COR-L47 (cell line): Measurements from ENCODE around the gene HYAL1.
A peak's percentile ranks its signal among the peaks of the same experiment; 100 is the strongest.
"Not testable (repeated sequence)": the region's sequence is repeated elsewhere in the genome, so short reads cannot be mapped to it uniquely, and the experiment has no call there.

Experiments used
- DNase-seq: peaks from one replicate; lab custom pipeline; 2025; lab: John Stamatoyannopoulos, UW

Gene HYAL1

DNA sequence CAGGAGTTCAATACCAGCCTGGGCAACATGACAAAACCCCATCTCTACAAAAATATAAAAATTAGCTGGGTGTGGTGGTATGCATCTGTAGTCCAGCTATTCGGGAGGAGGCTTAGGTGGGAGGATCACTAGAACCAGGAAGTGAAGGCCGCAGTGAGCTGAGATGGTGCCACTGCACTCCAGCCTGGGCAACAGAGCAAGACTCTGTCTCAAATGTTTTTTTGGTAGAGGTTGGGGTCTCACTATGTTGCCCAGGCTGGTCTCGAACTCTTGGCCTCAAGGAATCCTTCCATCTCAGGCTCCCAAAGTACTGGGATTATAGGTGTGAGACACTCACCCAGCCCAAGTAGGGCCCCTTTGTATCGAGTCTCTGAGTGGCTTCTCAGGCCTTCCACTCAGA lies 9.3 kb downstream of the HYAL1 start:
- DNase-seq: no peak

DNA sequence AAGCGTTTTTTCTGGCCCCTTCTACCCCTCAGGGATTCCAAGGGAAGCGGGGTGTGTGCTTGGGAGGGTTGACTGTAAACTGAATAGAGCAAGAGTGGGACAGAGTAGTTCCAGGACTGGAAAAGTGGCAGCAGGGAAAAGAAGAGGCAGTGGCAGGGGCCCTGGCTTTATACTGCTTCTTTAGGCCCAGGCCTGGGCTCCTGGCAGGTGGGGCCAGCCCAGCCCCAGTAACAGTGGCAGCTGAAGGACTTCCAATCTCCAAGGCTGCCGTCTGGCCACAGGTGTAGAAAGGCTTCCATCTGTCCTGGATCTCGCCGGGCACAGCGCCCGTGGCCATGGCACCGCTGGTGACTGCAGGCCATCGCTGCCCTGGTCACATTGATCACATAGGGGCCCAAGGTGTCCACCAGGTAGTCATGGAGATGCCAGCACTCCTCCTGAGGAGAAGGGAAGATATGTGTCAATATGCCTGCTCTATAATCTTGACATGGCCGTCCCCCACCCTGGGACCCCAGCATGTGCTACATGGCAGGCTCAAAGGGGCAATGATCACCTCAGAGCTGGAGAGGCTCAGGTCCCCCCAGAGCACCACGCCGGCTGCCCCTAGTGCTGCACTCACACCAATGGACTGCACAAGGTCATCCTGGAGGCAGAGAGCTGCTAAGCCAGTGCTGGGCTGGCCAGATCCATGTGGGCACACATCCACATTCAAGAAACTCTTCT lies 10.1 kb downstream of the HYAL1 start:
- no peak for DNase-seq

DNA sequence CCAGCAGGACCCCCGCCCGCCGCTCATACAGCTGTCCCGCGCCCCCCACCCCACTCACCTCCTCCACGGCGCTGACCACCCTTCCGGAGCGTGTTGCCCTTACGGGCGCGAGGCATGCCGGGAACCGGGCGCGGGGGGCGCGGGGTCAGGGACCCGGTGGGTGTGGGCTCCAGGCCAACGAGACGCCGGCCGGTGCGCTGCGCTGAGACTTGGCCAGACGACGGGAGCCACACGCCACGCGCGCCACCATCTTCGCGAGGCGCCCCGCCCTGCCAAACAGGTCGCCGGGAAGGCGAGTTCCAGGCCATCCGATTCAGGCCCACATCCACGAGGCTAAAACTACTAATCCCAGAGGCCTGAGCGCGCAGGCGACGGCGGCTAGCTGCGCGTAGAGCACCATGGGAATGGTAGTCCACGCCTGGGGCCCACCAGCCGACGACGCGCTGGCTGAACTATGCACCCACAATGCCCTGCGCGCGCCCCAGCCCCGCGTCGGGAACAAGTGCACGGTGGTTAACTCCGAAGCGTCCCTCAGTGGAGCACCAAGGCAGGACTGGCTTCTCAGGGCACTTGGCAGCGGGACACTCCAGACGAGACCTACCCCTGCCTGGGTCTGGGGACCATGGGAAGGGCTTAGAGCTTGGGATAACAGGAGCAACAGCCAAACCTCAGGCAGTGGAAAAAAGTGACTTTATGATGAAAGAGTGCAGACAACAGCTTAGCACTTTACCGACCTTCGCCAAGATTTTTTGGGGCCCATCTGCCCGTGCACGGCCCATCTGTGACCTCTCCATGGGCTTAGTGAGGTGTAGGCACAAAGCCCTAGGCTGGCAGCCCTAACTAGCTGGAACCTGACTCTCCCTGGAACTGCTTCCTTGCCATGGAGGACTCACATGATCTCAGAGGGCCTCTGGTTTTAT lies 11.0 kb downstream of the HYAL1 start, which contains the start of gene IFRD2:
Gene IFRD2, minus strand, starts transcription at position 271 of the 920 bp plus-strand sequence. Its CDS starts 155 bp downstream, at position 116.
- DNase-seq: peak; percentile 91

DNA sequence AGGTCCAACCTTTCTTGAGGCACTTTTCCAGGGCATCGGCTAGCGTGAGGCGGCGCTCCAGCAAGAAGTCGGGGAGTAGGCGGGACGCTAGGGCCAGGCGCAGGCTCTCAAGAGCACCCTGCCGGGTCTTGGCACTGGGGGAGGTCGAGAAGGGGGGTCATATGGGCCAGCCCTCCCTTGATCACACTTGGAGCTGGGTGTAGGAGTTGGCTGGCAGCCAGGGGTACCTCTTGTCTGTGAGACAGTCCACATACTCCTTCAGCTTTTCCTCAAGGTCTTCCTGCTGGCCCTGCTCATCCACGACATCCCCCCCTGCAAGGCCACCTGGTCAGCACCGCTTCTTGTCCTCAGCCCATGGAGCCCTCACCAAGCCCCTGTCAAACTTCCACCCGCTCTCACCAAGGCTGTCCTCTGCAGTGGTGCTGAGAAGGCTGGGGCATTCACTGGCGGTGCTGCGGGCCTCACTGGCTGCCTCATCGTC lies 13.2 kb downstream of the HYAL1 start:
- DNase-seq: no peak

DNA sequence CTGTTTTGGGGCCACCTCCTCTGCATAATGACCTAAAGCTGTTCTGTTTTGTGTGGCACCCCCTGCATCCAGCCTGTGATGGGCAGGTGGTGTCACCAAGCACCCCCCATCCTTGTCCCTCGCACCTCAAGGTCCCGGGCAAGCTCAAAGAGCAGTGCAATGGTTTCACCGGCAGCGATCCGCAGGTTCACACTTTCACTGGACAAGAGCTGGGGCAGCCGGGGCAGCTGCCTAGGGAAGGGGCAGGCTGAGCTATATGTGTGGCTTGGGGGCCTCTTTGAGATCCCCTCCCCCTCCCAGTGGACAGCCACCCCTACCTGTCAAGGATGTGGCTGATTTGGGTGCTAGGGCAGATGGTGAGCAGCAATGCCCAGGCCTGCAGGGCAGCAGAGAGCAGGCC lies 14.2 kb downstream of the HYAL1 start:
- DNase-seq: no peak

DNA sequence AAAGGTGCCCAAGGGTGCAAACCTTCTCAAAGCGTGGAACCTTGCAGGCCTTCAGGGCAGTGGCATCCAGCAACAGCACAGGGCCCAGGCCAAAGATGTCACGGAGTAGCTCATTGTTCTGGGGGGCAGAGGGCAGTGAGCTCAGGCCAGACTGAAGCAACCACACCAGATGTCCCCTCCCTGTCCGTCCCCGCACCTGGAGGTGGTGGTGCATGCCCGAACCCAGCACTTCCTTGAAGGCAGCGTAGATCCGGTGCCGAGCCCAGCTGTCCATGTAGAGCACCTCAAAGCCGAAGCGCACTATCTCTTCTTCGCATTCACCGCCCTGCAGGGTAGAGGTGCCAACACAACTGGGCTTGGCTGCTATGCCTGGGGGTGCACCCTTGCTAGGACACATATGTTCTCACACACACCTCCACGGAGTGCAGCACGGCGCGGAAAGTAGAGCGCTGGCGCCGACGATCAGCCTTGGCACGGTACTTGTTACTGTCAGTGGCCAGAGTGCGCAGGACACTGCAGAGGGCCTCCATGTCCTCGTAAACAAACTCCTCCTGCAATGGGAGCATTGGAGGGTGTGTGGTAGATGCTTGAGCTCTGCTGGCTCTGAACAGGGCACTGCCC lies 14.9 kb downstream of the HYAL1 start:
- no peak for DNase-seq

DNA sequence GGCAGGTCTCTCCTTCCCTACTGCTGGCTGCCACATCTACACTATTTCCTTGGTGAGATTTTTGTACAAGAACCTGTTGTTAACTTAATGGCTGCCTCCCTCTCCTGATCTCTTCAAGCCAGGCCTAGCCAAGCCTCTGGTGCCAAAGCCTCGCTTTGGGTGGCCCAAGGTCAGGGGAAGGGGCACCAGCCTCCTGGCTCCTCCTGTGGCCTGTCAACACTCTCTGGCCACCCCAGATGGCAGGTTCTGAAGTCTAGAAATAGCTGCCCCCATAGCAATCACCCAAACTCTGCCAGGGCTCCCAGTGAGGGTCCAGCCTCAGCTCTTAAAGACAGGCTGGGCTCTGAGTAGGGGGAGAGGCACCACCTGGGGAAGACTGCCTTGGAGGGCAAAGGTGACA lies 16.1 kb downstream of the HYAL1 start:
- DNase-seq: no peak

DNA sequence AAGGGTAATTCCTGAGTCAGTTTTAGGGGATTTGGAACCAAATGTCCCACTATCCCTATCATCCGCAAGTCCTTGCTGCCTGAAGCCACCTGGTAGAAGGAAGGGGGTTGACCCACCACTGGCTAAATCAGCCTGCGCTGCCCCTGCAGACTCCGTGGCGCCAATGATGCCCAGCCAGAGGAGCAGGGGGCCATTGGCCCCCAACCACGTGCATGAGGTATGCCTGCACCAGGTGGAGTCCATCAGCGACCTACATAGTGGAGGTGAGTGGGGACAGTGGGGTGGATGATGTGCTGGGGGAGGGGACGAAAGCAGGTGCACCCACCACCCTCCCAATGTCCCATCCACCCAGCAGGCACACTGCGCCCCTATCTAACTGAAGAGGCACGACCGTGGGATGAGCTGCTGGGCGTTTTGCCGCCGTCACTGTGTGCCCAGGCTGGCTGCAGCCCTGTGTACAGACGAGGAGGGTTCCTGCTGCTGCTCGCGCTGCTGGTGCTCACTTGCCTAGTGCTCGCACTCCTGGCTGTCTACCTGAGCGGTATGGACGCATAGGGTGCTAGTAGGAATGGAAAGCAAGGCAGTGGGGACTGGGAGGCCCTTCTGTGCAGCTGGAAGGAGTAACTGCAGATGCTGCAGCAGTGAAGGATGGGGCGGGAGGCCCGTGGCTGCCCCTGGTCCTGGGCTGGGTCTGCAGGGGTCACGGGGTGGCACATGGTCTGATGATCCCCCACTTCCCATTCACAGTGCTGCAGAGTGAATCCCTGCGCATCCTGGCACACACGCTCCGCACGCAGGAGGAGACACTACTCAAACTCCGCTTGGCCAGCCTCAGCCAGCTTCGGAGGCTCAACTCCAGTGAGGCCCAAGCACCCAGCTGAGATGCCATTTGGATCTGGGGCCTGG lies 16.8 kb downstream of the HYAL1 start:
- no peak for DNase-seq

DNA sequence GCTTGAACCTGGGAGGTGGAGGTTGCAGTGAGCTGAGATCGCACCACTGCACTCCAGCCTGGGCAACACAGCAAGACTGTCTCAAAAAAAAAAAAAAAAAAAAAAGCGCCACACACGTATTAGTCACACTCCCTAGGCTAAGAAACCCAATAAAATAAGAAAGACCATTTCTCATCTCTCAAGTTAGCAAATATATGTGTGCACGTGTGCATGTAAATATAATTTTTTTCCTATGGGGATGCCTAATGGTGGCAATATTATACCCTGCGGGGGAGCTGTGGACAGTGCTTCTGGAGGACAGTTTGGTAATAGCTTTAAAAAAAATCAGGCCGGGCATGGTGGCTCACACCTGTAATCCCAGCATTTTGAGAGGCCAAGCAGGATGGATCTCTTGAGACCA lies 19.3 kb downstream of the HYAL1 start:
- DNase-seq: not testable (repeated sequence)

DNA sequence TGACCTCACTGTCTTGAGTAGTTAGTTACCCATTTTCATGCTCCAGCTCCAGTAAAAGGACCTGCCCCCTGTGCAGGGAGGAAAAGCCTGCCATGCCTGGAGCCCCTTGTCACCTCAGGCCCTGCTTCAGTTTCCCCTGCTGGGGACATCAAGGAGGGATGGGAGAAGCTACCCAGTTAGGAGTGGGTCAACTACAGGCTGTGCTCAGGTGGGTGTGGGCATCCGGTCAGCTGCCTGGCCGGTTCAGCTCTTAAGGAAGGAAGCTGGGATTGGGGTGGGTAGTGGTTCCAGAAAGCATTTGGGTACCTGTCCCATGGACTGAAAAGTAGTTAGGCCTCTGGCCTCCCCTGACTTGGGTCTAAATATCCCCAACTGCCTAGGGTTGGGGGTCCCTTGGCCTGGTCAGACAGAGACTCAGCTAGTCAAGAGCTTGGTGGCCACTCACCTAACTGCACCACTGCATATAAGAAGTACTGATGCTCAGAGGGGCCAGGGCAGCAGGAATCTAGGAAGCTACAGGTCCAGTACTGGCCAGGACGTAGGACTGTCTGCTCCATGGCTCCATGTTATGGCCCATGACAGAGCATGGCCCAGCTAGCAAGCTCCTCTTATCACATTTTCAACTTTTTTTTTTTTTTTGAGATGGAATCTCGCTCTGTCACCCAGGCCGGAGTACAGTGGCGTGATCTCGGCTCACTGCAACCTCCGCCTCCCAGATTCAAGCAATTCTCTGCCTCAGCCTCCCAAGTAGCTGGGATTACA lies 23.9 kb downstream of the HYAL1 start:
- DNase-seq: no peak

DNA sequence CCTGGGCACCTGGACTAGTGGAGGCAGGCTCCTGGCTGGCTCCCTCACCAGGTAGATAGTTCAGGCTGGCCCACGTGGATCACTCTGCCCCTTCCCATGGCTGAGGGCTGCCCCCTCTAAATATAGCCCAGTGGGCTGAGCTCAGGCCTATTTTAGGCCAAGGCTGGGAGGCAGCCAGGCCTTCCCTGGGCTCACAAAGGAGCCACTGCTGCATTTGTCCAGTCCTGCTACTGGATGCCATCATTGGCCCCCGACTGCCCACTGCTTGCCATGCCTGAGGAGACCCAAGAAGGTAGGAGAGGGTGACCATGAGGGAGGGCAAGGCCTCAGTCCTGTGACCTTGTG lies 24.5 kb downstream of the HYAL1 start, which contains the start of gene LSMEM2:
Gene LSMEM2, plus strand, starts transcription at position 208 of the 345 bp plus-strand sequence. Its CDS starts 27 bp downstream, at position 235.
- DNase-seq: no peak

DNA sequence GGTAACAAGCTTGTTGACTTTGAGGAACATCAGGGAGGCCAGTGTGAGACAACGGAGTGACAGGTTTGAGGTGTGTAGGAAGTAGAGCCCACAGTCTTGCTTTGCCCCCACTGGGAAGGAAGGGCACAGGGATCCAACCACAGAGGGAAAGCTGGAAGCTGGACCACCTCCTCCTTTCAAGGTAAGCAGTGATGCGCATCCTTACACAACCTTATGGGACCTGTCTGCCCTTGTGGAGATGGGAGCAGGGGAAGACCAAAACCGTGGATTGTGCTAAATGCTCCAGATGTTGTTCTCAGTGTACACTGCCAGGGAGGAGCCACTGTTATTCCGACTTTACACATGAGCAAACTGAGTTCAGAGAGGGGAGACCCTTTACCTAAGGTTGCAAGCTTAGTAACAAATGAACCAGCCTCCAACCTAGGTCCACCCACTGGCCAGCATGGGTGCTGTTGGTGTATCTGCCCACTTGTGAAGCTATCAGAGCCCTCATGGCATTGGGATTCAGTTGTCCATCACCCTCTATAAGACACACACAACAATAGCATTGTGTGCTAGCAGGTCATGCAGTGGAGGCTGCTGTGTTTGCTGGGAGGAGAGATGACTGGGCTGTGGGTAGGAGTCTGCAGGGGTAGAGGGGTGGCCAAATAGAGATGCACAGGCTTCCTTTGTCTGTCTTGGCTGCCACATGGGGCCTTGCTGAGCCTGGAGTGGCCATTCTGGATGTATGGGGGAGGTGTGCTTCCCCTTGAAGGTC lies 25.1 kb downstream of the HYAL1 start:
- DNase-seq: no peak

DNA sequence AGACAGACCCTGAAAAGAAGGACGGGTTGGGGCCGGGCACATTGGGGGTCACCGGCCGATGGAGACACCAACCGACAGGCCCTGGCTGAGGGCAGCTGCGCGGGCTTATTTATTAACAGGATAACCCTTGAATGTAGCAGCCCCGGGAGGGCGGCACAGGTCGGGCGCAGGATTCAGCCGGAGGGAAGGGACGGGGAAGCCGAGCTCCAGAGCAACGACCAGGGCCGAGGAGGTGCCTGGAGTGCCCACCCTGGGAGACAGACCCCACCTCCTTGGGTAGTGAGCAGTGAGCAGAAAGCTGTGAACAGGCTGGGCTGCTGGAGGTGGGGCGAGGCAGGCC lies 26.6 kb downstream of the HYAL1 start:
- no peak for DNase-seq

DNA sequence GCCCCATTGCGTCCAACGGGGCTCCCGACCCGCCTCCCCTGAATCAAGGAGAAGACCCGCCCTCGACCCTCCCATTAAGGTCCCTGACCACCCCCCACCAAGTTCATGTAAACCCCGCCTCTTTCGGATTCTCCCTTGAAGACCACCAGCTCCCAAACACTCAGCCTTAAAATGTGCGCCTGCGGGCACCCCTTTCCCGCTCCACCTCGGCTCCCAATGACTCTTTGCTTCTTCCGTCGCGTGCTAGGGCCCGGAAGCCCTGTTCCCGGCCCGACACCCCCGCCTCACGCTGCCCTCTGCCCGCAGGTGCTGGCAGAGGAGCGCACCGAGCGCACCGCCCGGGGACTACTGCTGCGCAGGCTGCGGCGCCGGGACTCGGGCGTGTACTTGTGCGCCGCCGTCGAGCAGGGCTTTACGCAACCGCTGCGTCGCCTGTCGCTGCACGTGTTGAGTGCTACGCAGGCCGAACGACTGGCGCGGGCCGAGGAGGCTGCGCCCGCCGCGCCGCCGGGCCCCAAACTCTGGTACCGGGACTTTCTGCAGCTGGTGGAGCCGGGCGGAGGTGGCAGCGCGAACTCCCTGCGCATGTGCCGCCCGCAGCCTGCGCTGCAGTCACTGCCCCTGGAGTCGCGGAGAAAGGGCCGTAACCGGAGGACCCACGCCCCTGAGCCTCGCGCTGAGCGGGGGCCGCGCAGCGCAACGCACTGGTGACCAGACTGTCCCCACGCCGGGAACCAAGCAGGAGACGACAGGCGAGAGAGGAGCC lies 27.2 kb downstream of the HYAL1 start:
- no peak for DNase-seq

DNA sequence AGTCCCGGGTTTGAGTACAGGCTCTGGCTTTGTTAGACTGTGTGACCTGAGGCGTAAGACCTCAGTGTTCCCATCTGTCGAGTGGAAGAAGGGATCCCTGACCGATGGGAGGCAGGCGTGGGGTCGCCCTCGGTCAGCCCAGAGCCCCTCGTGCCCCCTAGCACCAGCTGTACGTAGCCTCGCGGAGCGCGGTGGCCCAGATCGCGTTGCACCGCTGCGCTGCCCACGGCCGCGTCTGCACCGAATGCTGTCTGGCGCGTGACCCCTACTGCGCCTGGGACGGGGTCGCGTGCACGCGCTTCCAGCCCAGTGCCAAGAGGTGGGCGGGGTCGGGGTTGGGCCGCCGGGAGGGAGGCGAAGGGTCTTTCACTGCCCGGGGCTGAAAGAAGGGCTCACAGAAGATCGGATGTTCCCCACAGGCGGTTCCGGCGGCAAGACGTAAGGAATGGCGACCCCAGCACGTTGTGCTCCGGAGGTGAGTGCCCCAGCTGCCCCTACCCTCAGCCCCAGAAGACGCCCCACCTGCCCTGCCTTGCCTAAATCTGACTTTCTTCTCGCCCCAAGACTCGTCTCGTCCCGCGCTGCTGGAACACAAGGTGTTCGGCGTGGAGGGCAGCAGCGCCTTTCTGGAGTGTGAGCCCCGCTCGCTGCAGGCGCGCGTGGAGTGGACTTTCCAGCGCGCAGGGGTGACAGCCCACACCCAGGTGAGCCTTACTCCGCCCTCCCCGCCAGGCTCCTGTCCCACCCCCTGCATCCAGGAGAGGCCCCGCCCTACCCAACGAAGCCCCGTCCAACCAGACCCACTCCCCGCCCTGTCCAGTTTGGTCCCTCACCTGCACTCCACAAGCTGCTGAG lies 28.0 kb downstream of the HYAL1 start:
- no peak for DNase-seq

DNA sequence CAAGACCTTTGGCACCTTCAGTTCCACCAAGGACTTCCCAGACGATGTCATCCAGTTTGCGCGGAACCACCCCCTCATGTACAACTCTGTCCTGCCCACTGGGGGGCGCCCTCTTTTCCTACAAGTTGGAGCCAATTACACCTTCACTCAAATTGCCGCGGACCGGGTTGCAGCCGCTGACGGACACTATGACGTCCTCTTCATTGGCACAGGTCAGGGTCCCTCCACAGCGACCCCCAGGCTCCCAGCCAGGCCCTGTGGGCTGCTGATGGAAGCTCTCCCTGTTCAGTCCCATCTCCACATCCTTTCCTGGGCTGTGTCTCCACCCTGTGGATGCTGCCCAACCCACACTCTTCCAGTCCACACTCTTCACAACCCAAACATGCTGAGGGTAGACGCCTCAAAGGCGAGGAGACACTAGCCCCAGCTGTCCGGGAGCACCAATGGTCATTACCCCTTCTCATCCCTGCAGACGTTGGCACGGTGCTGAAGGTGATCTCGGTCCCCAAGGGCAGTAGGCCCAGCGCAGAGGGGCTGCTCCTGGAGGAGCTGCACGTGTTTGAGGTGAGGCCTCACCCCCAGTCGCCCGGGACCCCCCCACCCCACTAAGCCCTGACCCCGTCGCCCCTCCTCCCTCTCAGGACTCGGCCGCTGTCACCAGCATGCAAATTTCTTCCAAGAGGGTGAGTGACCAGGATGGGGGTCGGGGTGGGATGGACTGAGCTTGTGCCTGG lies 28.8 kb downstream of the HYAL1 start:
- DNase-seq: peak; percentile 46

DNA sequence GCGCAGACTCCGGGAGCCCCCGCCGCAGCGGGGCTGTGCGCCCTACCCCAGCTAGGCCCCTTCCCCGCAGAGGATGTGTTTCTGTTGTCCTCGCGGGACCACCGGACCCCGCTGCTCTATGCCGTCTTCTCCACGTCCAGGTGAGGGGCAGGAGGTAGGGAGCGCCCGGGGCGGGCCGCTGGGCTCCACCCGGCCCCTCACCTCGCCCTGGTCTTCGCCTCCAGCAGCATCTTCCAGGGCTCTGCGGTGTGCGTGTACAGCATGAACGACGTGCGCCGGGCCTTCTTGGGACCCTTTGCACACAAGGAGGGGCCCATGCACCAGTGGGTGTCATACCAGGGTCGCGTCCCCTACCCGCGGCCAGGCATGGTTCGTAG lies 29.7 kb downstream of the HYAL1 start:
- DNase-seq: no peak
